HG03139 (cell line): Measurements from ENCODE around the gene CSTA.

ENCODE experiments used
- ATAC-seq: cut with Tn5 transposase; IDR thresholded peaks from one replicate; pipeline ENCODE4 v1.9.1; 2021; ENCODE audit not compliant: unreplicated experiment

CSTA gene, protein sequence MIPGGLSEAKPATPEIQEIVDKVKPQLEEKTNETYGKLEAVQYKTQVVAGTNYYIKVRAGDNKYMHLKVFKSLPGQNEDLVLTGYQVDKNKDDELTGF

DNA sequence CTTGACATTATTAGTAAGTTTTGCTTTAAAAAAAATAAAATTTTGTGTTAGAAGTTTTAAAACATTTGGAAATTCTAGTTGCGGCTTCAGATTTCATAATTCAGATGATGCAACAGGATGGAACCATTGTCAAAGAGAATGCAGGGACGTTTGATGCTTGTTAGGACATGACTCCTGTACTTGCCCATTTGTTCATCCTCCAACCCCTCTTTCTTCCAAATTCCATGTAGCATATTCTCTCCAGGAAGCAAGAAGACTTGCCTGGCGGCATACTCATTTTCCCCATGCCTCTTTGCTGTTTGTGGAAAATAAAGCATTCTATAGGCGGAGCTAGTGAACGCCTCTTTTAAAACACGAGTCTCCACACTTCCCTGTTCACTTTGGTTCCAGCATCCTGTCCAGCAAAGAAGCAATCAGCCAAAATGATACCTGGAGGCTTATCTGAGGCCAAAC, at the start of gene CSTA:
CSTA (plus strand) TSS at position 378 of the 453 bp plus-strand sequence; CDS start at position 423, 45 bp downstream.
- no peak for ATAC-seq

DNA sequence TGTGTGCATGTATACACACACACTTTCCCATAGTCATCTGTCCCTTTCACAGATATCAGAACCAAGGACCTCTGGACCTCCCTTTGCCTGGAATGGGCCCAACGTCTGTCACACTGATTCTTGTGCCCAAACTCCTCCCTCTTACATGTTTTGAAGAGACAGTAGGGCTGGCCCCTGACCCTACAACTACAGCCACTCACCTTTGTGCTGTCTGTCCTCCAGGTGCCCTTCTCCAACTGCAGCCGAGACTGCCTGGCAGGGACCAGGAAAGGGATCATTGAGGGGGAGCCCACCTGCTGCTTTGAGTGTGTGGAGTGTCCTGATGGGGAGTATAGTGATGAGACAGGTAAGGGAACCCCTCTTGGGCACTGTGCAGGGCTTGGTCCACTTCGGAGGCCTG, 43.2 kb upstream of the CSTA start:
- ATAC-seq: no peak

DNA sequence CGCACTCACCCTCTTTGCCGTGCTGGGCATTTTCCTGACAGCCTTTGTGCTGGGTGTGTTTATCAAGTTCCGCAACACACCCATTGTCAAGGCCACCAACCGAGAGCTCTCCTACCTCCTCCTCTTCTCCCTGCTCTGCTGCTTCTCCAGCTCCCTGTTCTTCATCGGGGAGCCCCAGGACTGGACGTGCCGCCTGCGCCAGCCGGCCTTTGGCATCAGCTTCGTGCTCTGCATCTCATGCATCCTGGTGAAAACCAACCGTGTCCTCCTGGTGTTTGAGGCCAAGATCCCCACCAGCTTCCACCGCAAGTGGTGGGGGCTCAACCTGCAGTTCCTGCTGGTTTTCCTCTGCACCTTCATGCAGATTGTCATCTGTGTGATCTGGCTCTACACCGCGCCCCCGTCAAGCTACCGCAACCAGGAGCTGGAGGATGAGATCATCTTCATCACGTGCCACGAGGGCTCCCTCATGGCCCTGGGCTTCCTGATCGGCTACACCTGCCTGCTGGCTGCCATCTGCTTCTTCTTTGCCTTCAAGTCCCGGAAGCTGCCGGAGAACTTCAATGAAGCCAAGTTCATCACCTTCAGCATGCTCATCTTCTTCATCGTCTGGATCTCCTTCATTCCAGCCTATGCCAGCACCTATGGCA, 41.1 kb upstream of the CSTA start:
- ATAC-seq: no peak

DNA sequence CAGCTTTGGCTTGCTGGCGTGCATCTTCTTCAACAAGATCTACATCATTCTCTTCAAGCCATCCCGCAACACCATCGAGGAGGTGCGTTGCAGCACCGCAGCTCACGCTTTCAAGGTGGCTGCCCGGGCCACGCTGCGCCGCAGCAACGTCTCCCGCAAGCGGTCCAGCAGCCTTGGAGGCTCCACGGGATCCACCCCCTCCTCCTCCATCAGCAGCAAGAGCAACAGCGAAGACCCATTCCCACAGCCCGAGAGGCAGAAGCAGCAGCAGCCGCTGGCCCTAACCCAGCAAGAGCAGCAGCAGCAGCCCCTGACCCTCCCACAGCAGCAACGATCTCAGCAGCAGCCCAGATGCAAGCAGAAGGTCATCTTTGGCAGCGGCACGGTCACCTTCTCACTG, 40.6 kb upstream of the CSTA start:
- no peak for ATAC-seq

DNA sequence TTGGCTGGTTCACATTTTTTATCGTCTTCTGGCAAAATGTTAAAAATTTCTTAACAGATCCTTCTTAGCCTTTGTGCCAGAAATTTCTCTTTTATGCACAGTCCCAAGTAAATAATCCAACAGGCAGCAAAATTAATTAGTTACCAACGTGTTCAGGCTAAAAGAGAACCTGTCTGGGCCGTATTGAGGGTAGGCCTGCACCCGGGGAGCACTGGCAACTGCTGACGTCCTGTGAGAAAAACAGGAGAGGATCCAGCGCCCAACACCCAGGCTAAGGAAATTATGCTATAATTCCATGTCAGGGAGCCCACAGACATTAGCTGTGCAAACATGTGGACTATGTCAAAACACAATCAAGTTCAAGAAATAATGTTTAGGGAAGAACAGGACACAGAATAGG, 30.7 kb upstream of the CSTA start:
- ATAC-seq: no peak

DNA sequence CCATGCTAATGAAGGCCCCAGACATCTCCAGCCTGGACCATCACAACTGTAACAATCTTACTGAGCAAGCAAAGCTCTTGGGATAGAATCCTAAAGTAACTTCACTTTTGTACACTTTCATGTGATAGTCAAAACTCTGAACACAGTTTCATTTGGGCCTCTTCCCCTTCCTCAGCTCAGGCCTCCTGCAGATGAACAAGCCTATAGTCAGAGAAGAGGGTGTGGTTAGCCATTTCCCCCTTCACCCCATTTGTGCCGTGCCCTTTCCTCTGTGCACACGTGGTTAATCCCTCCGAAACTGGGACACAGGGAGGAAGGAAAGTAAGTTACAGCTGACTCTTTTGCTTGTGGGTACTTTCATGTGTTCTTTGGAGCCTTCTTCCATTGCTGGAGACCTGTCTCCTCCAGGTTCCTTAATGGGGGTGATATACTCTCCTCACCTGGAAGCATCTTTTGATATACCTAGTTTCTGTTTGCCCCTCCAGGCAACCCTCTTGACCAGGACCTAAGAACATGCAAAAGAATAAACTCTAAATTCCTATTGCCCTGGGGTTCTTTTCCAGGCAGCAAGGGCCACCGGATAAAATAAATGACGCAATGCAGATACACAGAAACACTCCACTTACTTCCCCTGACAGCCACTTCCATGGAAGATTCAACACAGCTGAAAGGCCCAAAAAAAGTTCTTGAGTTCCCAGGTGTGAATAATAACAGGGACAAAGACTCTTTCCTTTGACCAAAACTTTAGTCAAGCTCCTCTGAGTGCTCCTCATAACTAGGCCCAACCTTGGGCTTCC, 29.6 kb upstream of the CSTA start:
- no peak for ATAC-seq

DNA sequence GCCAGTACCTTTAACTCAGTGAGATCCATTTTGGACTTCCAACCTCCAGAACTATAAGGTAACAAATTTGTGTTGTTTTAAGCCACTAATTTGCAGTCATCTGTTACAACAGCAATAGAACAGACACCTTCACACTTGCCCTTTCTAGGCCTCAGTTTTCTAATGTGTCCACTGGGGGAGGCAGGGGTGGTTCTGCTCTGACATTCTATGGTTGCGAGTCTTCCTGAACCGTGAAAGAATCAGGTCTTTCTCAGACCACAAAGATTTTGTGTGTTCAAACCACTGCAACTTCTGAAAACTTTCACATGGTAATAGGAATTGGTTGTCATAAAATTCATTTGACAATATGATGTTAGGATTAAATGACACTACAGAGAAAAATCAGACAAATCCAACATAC, 26.8 kb upstream of the CSTA start:
- ATAC-seq: peak; percentile 57

DNA sequence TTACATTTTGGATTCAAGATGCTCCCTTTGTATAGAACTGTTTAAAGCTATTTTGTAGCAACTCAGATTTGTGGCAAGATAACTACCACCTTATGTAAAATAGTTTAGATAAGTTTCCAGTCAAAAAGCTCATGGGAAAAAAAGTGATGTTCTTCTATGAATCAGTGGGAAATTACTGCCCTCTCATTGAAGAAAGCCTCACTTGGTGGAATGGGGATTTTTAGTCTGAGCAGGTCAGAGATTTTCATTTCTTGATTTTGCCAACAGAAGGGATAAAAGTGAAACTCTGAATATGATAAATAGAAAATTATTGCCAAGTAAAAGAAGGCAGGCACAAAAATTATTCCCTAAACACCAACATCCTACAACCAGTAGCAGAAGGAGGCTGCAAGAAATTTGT, 25.8 kb upstream of the CSTA start:
- ATAC-seq: no peak

DNA sequence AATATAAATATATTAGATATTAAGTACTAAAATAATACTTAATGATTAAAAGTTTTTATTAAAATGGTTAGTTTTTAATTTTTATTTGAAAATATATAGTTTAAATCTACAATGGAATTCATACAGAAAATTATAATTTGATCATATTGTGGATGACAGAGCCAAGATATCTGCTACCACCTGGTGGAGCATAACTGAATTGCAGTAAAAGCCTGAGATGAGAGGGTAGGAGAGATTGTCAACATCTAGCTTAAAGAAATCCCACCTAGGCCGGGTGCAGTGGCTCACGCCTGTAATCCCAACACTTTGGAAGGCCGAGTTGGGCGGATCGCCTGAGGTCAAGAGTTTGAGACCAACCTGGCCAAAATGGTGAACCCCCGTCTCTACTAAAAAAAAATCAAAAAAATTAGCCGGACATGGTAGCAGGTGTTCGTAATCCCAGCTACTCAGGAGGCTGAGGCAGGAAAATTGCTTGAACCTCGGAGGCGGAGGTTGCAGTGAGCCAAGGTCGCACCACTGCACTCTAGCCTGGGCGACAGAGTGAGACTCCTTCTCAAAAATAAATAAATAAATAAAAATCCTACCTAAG, 25.1 kb upstream of the CSTA start:
- ATAC-seq: no peak

DNA sequence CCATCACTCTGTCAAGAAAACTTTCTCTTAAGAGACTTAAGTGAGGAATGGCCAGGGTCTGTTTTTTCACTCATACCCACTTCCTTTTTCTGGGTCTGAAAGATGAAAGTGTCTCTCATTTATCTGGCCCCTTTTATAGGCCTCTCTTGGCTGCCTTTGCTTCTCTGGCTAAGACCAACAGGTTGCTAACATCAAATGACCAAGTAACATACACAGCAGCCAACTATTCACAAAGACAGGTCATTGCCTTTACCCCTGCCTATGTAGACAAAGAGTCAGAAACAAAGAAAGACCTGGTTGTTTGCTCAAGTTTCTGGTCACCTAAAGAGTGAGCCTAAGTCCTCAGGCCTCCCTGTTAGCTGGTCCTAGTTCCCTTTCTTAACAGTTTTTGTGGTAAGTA, 24.0 kb upstream of the CSTA start:
- ATAC-seq: no peak

DNA sequence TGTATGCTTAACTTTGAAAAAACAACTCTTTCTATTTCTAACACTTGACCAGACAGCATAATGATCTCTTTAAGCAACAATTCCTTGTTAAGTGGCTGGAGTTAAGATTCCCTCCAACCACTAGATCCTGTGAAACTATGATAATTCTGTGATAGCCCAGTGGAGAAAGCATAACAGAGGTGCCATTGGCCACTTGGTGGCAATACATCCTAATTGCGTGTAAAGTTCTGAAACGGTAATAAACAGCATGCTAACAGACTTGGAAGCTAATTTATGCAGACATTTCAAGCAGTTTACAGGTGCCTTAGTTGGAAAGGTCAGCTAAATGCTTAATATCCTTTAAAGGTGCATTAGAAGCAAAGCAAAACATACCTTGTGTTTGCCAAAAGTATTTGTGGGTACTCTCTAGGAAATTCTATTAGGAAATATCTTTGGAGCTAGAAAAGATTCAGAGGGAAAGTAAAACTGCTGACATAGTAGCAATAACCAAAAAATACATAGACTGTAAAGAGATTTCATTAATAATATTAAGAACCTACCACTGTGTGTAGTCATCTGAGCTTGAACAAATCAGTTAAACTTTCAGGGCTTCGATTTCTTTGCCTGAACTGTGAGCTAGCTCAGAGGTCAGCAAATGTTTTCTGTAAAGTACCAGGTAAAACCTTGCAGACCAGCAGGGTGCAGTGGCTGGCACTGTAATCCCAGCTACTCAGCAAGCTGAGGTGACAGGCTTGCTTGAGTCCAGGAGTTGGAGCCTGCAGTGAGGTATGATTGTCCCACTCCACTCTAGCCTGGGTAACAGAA, 19.0 kb upstream of the CSTA start:
- no peak for ATAC-seq

DNA sequence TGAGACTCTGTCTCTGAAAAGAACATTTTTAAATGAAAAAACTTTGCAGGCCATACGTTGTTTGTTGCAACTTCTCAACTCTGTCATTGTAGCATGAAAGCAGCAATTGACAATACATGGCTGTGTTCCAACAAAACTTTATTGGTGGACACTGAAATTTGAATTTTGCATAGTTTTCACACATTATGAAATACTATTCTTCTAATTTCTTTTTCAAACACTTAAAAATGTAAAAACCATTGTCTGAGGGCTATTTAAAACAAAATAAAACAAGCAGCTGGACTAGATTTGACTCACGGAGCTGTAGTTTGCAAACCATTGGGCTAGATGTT, 18.5 kb upstream of the CSTA start:
- no peak for ATAC-seq

DNA sequence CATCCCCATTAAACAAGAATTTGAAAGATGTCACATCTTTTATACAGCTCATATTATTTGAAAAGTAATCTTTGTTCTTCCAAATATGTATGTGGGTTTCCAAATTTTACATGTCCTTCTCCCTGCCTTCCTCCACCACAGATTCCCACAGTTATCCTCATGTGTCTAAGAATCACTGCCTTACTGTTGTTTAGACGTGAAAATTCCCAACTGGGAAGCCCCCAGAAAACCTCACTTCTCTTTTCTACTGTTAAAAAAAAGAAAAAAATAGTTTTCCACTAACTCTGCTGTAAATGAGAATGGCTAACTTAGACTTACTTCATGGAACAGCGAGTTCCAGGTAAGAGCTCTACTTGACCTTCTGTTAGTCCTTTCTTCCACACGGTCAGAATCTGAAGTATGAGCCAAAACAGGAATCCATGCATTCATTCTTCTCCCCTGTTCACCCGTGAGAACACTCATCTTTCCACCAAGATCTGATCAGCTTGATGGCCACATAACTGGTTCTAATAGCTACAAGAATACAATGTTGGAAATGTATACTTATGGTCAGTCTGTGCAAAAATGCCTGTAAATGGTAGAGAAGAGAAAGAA, 17.9 kb upstream of the CSTA start:
- ATAC-seq: no peak

DNA sequence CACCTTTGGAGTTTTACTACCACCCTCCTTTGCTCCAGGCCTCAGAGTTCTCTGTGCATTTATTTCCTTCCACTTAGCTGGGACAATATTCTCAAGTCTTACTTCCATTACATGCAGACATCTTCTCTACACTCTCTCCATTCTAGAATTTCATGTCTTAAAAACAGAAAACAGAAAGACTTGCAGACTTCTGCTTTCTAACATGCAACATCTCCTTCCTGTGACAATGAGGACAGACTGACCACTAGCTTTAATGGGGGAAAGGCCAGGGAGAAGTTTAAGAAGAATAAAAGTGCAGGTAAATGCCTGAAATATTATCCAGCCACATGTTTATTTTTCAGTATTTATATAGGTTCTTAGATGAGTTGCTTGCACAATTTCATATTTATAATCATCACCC, 17.1 kb upstream of the CSTA start:
- ATAC-seq: no peak

DNA sequence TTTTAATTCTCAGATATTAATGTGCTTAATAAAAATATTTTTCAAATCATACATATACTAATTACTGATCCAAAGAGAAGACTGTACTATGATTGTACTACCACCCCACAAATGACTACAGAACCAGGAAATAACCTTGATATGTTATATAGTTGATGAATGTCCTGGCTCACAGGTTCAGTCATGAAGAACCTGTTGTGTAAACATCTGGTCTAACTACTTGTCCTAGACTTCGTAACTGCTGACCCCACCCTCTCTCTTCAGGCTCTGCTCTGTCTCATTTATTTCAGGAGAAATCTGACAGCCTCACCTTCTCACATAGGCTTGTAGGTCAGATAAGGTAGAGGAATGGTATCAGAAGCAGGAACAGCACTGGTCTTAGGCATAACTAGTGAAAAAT, 14.7 kb upstream of the CSTA start:
- ATAC-seq: no peak

DNA sequence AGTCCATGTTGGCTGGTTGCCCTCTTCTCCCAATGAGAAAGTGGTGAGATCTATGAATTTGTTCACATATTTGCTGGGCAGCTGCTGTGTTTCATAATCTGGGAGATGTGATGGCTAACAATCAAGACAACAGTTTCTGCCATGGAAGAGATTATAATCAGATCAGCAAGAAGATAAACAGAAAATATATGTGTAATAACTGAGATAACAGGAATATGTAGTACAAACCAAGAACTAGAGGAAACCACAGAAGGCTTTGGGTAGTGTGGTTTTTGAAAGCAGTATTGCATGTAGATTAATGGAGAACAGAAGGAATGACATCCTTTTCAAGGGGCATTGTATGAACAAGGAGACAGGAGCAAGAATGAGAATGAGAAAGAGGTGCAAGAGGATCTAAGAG, 12.2 kb upstream of the CSTA start:
- ATAC-seq: no peak

DNA sequence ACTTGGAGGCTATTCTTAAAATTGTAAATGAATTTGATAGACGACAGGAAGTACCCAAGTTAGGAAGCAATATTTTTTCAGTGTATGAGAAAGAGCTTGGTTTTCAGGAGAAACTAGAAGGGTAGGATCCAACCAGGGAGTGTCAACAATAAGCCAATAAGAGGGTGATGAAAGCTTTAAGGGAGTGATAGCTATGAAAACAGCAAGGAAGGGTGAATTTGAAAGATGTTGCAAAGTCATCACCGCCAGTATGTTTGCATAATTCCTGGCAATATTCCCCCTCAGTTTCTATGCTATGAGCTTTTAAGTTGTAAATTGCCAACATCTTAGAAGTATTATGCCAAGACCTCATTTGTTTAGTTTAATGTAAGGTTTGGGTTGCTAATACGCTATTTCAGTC, 11.8 kb upstream of the CSTA start:
- ATAC-seq: no peak

DNA sequence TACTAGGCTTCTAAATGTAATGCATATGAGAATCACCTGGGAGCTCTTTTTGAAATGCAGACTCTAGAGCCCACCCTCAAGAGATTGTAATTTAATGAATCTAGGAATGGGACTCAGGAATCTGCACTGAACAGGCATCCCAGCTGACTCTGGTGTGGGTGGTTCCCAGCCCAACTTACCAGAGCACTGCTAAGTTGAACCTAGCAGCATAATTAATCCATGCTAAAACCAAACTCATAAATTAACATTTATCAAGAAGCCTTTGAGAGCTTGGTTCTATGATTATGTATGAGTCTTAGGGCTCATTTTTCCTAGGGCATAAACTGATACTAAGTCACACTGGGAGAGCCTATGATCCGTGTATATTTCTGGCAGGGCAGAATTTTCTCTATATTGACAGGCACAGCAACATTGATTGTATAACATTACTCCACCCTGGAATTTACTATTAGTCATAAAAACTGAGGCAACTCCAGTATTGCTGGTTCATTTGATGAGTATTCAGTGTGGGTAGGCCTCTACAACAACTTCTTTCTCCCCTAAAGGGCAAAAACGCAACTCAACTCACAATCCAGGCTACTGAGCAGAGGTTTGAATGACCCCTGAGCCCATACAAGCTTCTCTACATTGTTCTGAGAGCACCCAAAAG, 10.7 kb upstream of the CSTA start:
- ATAC-seq: no peak

DNA sequence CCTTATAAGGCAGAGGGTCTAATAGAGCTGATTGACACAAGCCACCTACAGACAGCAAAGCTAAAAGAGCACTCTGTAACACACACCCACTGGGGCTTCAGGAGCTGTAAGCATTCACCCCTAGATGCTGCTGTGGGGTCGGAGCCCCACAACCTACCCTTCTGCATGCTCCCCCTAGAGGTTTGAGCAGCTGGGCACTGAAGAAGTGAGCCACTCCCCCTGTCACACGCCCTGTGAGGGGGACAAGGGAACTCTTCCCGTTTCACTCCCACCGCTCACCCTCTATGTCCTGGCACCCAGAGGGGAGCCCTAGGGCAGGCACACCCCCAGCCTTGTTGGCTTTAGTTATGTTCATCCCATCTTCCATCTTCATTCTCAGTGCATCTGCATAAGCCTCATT, 9.4 kb upstream of the CSTA start:
- no peak for ATAC-seq

DNA sequence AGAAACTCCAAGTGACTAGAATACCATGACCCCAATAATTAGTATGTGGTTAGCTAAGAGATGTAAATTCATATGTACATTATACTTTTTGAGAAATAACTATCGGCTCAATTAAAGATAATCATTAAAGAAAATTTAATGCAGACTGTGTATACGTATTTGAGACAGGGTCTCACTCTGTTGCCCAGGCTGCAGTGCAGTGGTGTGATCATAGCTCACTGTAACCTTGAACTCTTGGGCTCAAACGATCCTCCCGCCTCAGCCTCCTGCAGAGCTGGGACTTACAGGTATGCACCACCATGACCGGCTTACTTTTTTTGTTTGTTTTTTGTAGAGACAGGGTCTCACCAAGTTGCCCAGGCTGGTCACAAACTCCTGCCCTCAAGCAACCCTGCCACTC, 8.7 kb upstream of the CSTA start:
- ATAC-seq: no peak

DNA sequence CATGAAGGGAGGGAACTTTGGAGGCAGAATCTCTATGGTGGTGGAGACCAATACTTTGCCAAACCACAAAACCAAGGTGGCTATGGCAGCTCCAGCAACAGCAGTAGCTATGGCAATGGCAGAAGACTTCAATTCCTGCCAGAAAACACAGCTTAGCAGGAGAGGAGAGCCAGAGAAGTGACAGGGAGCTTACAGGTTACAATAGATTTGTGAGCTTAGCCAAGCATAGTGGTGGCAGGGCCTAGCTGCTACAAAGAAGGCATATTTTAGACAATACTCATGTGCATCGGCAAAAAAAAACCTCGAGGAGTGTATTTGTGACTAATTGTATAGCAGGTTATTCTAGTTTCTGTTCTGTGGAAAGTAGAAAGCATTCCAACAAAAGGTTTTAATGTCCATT, 6.4 kb upstream of the CSTA start:
- ATAC-seq: no peak
